Mesendoderm (in vitro differentiated cells): Measurements from ENCODE around the gene RAP2A.

Experiments
- DNase-seq: peaks from one replicate; pipeline ENCODE4 v3.0.0; 2013
- H2AK5ac ChIP-seq: 2 replicates; pipeline ENCODE4 v1.6.1; 2013; ENCODE audit warnings: low read length, inconsistent platforms
- H2BK120ac ChIP-seq: 2 replicates; pipeline ENCODE4 v1.6.1; 2013; ENCODE audit warnings: low read depth, mild to moderate bottlenecking, low read length, moderate library complexity, mixed read lengths
- H2BK15ac ChIP-seq: replicated peaks from 2 replicates; pipeline ENCODE4 v1.6.1; 2013; ENCODE audit warnings: low read depth, mild to moderate bottlenecking, moderate library complexity
- H2BK5ac ChIP-seq: 2 replicates; pipeline ENCODE4 v1.6.1; 2013; ENCODE audit warnings: low read length, inconsistent platforms
- H3K18ac ChIP-seq: 2 replicates; pipeline ENCODE4 v1.6.1; 2013; ENCODE audit warnings: mild to moderate bottlenecking, low read length, mixed read lengths
- H3K23ac ChIP-seq: one replicate; pipeline ENCODE4 v1.6.1; 2013; ENCODE audit warnings: low read length
- H3K27ac ChIP-seq: 2 replicates; pipeline ENCODE4 v1.5.1; 2013; ENCODE audit warnings: low read depth, mild to moderate bottlenecking, inconsistent platforms, low read length, moderate library complexity
- H3K27me3 ChIP-seq: 2 replicates; pipeline ENCODE4 v1.6.1; 2013; ENCODE audit warnings: low read length, control low read depth, mild to moderate bottlenecking, inconsistent platforms; ENCODE audit not compliant: insufficient read depth, poor library complexity
- H3K36me3 ChIP-seq: 2 replicates; pipeline ENCODE4 v1.6.1; 2013; ENCODE audit warnings: low read length, inconsistent platforms; ENCODE audit not compliant: control insufficient read depth, insufficient read depth
- H3K4ac ChIP-seq: one replicate; pipeline ENCODE4 v1.6.1; 2013; ENCODE audit warnings: low read depth, mild to moderate bottlenecking, low read length, moderate library complexity
- H3K4me1 ChIP-seq: 2 replicates; pipeline ENCODE4 v1.6.1; 2013; ENCODE audit warnings: low read depth, low read length, inconsistent platforms; ENCODE audit not compliant: control insufficient read depth
- H3K4me2 ChIP-seq: 2 replicates; pipeline ENCODE4 v1.6.1; 2013; ENCODE audit warnings: low read length
- H3K4me3 ChIP-seq: 2 replicates; pipeline ENCODE4 v1.5.1; 2013; ENCODE audit warnings: mild to moderate bottlenecking, low read length
- H3K56ac ChIP-seq: one replicate; pipeline ENCODE4 v1.6.1; 2013; ENCODE audit warnings: low read length
- H3K79me1 ChIP-seq: 2 replicates; pipeline ENCODE4 v1.6.1; 2013; ENCODE audit warnings: low read length, inconsistent platforms
- H3K79me2 ChIP-seq: 2 replicates; pipeline ENCODE4 v1.6.1; 2013; ENCODE audit warnings: mild to moderate bottlenecking, low read length; ENCODE audit not compliant: control insufficient read depth, insufficient read depth
- H3K9ac ChIP-seq: 2 replicates; pipeline ENCODE4 v1.6.1; 2013; ENCODE audit warnings: low read length, inconsistent platforms
- H4K5ac ChIP-seq: one replicate; pipeline ENCODE4 v1.6.1; 2013; ENCODE audit warnings: low read length
- H4K8ac ChIP-seq: one replicate; pipeline ENCODE4 v1.6.1; 2013; ENCODE audit warnings: low read depth, mild to moderate bottlenecking, control low read depth, low read length, moderate library complexity
- WGBS: extraction: QIAGEN DNeasy Blood & Tissue Kit; methylation state at CpG from one replicate; pipeline ENCODE4 v1.1.7; 2013; ENCODE audit warnings: low lambda C conversion rate, missing lambda C conversion rate; ENCODE audit not compliant: insufficient coverage; ENCODE audit errors: extremely low coverage; 5-methylcytosine and 5-hydroxymethylcytosine counted together

The RAP2A gene

DNA sequence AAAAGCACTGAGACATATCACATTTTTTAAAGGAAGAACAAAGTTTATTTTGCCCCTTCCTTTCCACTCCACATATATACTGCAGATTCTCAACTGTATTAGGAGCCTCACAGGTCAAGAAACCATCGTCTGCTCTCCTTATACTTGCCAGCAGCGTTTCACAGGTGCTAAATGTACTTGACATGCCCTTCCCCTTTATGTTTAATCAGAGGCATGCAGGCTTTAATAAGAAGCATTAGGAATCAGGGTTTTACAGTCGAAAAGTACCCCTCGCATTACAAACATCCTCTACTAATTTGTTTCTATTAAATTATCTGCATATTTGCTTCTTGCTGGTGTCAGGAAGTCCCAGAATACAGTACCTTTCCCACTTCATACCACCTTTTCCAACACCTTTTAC, 3.7 kb upstream of the RAP2A start:
- H3K27me3 ChIP-seq: no peaks in the 10 kb centered on the region
- no peaks in the 10 kb centered on the region for H3K4me1 ChIP-seq
- no peak overlapping the region for H3K4me2 ChIP-seq
- H3K9ac ChIP-seq: no peak overlapping the region
- H2BK15ac ChIP-seq: no peak overlapping the region
- H3K79me2 ChIP-seq: peaks cover 10% of the 10 kb centered on the region
- H3K4ac ChIP-seq: no peak overlapping the region
- no CpG with 5 or more reads among the region's 4 CpGs for WGBS
- no peak overlapping the region for H3K27ac ChIP-seq
- no peak overlapping the region for H2AK5ac ChIP-seq
- H3K79me1 ChIP-seq: no peaks in the 10 kb centered on the region
- H3K56ac ChIP-seq: no peak overlapping the region
- H3K18ac ChIP-seq: no peak overlapping the region
- H4K5ac ChIP-seq: no peak overlapping the region
- H2BK120ac ChIP-seq: no peak overlapping the region
- no peak for DNase-seq
- no peak overlapping the region for H3K23ac ChIP-seq
- no peaks in the 10 kb centered on the region for H3K36me3 ChIP-seq
- no peak overlapping the region for H3K4me3 ChIP-seq
- no peak overlapping the region for H2BK5ac ChIP-seq
- H4K8ac ChIP-seq: no peak overlapping the region

- no peak overlapping the region for H3K27ac ChIP-seq
- H3K4me2 ChIP-seq: no peak overlapping the region
- H3K4me3 ChIP-seq: no peak overlapping the region
- no peaks in the 10 kb centered on the region for H3K27me3 ChIP-seq
- H3K4me1 ChIP-seq: no peaks in the 10 kb centered on the region
- H3K18ac ChIP-seq: no peak overlapping the region
- H3K79me1 ChIP-seq: no peaks in the 10 kb centered on the region
- H3K36me3 ChIP-seq: no peaks in the 10 kb centered on the region
- no peak overlapping the region for H3K56ac ChIP-seq
- no peak overlapping the region for H2BK5ac ChIP-seq
- no peak overlapping the region for H2BK120ac ChIP-seq
- H3K79me2 ChIP-seq: peaks cover 16% of the 10 kb centered on the region
- no peak overlapping the region for H4K8ac ChIP-seq
- DNase-seq: no peak
- H3K9ac ChIP-seq: no peak overlapping the region
- no peak overlapping the region for H4K5ac ChIP-seq
- no peak overlapping the region for H3K4ac ChIP-seq
- H3K23ac ChIP-seq: no peak overlapping the region
- H2BK15ac ChIP-seq: no peak overlapping the region
- no CpG with 5 or more reads among the region's 4 CpGs for WGBS
- H2AK5ac ChIP-seq: no peak overlapping the region
Observed at GRCh38 chr13:97431171-97431764, 2.7 kb upstream of the RAP2A start.

DNA sequence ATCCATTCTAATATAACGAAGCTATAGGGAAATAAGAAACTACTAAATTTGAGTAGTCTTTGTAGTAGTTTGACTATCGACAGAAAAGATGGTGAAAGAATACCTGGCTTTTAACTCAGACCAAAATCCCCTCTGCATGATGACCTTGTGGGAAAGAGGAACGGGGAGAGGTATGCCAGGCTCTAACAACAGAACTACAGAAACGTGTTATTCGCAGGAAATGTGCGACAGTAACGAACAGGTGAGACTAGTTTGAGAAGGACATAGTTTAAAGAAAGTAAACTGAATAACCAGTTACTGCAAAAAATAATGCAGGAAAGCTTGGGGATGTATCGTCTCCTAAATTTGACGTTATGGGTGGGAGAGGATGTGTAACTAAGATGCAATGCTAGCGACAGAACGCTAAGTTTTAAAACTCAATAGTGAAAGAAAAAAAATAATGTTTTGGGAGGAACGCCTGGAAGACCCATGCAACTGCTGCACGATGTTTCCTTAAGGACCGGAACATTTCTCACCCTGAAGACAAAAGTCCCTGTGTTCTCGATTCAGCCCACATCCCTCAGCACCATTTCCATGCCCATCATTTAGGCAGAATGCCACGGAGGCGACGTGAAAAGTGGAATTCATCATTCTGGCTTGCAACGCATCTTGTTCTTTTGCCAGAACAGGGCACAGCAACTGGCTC, 1.6 kb upstream of the RAP2A start:
- peaks cover 1% of the 10 kb centered on the region for H3K79me1 ChIP-seq
- no peak for DNase-seq
- H3K4me1 ChIP-seq: no peaks in the 10 kb centered on the region
- peak overlapping the region; percentile 50 for H2AK5ac ChIP-seq
- H3K27ac ChIP-seq: peak overlapping the region; percentile 51
- peak overlapping the region; percentile 98 for H3K56ac ChIP-seq
- no peak overlapping the region for H2BK120ac ChIP-seq
- H4K5ac ChIP-seq: peak overlapping the region; percentile 95
- peaks cover 23% of the 10 kb centered on the region for H3K79me2 ChIP-seq
- H3K4ac ChIP-seq: no peak overlapping the region
- H4K8ac ChIP-seq: no peak overlapping the region
- no CpG with 5 or more reads among the region's 19 CpGs for WGBS
- H3K27me3 ChIP-seq: no peaks in the 10 kb centered on the region
- H3K36me3 ChIP-seq: no peaks in the 10 kb centered on the region
- peak overlapping the region; percentile 98 for H3K4me2 ChIP-seq
- H2BK15ac ChIP-seq: no peak overlapping the region
- H3K23ac ChIP-seq: no peak overlapping the region
- H3K9ac ChIP-seq: peak overlapping the region; percentile 91
- peak overlapping the region; percentile 94 for H3K4me3 ChIP-seq
- H2BK5ac ChIP-seq: peak overlapping the region; percentile 84
- no peak overlapping the region for H3K18ac ChIP-seq

DNA sequence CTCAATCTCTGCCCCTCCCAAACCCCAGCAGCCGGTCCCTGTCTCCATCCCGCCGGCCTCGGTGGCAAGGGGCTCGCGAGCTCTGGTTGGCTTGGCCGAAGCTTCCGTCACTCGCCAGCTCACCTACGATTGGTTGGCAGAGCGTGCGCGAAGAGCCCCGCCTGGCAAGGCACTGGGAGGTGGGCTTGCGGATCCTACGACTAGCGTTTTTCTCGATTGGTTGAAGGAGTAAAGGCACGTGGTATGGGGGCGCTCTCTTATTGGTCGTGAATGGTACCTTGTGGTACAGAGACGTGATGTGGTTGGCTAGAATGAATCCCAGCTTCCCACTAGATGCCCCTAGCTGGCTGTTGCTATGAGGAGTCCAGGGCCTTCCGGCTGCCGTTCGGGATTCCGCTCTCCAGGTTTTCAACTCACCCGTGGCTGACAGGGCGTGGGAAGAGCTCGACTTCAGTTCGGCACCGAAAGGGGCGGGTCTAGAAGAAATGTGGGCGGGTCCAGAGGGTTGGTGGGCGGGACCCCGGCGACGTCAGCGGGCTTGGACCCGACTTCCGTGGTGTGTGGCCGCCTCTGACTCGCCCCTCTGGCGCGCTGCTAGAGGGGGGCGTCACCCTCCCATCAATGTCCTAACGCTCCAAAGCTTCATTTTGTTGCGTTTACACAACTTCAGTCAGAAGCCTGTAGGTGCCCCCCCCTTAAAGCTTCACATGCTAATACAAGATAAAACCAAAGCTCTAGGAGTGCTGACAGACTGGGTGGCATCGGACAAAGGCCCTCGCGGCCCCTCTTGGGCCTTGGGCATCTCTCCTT, 847 bp upstream of the RAP2A start:
- H3K4me2 ChIP-seq: peak overlapping the region; percentile 98
- peak overlapping the region; percentile 96 for H3K9ac ChIP-seq
- peak overlapping the region; percentile 75 for H3K18ac ChIP-seq
- no peak overlapping the region for H4K8ac ChIP-seq
- no peak overlapping the region for H2BK15ac ChIP-seq
- peak overlapping the region; percentile 95 for H3K27ac ChIP-seq
- H4K5ac ChIP-seq: peak overlapping the region; percentile 92
- no peaks in the 10 kb centered on the region for H3K36me3 ChIP-seq
- peak overlapping the region; percentile 97 for H3K4ac ChIP-seq
- peaks cover 27% of the 10 kb centered on the region for H3K79me2 ChIP-seq
- no peak overlapping the region for H2AK5ac ChIP-seq
- peak overlapping the region; percentile 29 for H2BK120ac ChIP-seq
- H3K4me1 ChIP-seq: no peaks in the 10 kb centered on the region
- DNase-seq: peak; percentile 100
- H3K79me1 ChIP-seq: peaks cover 1% of the 10 kb centered on the region
- no CpG with 5 or more reads among the region's 50 CpGs for WGBS
- H3K27me3 ChIP-seq: no peaks in the 10 kb centered on the region
- peak overlapping the region; percentile 51 for H3K23ac ChIP-seq
- peak overlapping the region; percentile 72 for H2BK5ac ChIP-seq
- H3K56ac ChIP-seq: peak overlapping the region; percentile 98
- H3K4me3 ChIP-seq: peak overlapping the region; percentile 94

- Histone ChIP-seq H2BK120ac (peak overlapping the region; percentile 75), H4K5ac (no peak overlapping the region), H3K9ac (peak overlapping the region; percentile 69), H4K8ac (no peak overlapping the region), H3K27ac (peak overlapping the region; percentile 83), H3K4me3 (peak overlapping the region; percentile 67), H3K4me1 (peaks cover 3% of the 10 kb centered on the region), H3K27me3 (no peaks in the 10 kb centered on the region), H3K23ac (no peak overlapping the region), H2BK15ac (no peak overlapping the region), H2AK5ac (no peak overlapping the region), H3K18ac (peak overlapping the region; percentile 99), H3K36me3 (no peaks in the 10 kb centered on the region), H3K4ac (peak overlapping the region; percentile 93), H3K79me2 (peaks cover 34% of the 10 kb centered on the region), H2BK5ac (no peak overlapping the region), H3K79me1 (peaks cover 4% of the 10 kb centered on the region), H3K4me2 (peak overlapping the region; percentile 45), H3K56ac (peak overlapping the region; percentile 83)
- DNase-seq: peak; percentile 45
- no CpG with 5 or more reads among the region's 60 CpGs for WGBS
Observed at GRCh38 chr13:97434397-97435201, 630 bp downstream of the RAP2A start.
